G401.6 (cell line): ENCODE data around the gene ADGRA3.

Experiments used
- FAIRE-seq: peaks from 2 replicates; lab custom pipeline; 2012; peaks lifted over from hg19 to GRCh38; lab: Jason Lieb, UNC

The ADGRA3 gene

DNA sequence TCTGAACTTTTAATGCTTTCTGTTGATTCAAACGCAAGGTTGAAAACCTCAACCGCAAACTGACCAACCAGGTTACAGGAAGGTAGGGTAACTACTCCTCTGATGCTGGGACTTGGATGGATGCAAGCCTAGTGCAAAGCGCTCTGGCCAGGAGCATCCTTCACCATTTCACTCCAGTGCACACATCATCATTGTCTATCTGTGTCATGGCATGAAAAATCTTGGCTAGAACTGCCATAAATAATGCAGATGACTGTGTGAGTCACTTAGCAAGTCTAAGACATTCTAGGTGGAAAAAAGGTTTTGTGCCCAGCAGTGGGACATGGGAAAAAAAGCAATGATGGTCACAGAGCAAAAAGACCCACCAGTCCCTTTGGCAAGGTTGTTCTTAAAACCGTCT lies 10.9 kb downstream of the ADGRA3 start:
- FAIRE-seq = no peak

DNA sequence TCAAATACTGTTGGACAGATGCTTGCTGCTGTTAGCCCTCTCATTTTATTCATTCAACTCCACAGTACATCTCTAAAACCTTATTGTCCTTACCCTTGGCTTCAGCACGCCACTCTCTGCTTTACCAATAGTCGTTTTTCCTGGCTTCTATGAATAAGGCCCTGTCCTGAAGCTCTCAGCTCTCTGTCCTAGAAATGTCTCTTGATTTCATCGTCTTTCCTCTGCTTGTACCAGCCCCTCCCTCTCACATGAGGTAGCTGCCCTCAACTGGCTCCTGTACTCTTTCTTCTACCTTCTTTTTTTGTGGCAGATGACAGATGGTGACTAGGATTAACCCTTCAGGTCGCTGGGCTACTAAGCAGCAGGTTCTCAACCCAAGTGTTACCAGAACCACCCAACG lies 11.4 kb downstream of the ADGRA3 start:
- no peak for FAIRE-seq

- FAIRE-seq = no peak
Measured at GRCh38 chr4:22502895-22503814, 12.7 kb downstream of the ADGRA3 start.

GRCh38 chr4:22501715-22502095 lies 14.2 kb downstream of the ADGRA3 start:
- FAIRE-seq = no peak

- no peak for FAIRE-seq
Measured at GRCh38 chr4:22500831-22501714, 14.8 kb downstream of the ADGRA3 start.

DNA sequence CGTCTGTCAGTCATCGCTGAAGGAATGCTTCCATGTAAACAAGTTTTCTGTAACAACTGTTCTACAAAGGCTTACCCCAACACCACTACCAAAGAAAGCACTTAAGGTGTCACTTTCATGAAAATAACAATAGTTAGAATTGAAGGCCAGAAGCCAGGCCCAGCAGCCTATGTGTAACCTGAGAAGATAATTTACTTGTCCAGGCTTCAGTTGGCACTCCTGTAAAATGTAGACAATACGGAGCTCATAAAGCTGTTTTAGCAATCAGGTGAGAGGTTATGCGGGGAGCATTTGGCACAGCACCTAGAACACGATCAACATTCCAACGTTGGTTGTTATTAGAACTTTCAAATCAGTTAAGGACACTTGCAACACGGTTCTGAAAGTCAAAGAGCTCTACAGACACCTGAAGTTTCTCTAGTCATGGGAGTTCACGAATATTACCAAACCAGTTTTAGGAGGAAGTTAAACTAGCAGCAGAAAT lies 15.7 kb downstream of the ADGRA3 start:
- FAIRE-seq = no peak

GRCh38 chr4:22498866-22499265 lies 17.0 kb downstream of the ADGRA3 start:
- FAIRE-seq = no peak

- FAIRE-seq = no peak
Measured at GRCh38 chr4:22496165-22496813, 19.6 kb downstream of the ADGRA3 start.

- no peak for FAIRE-seq
Measured at GRCh38 chr4:22493523-22493922, 22.3 kb downstream of the ADGRA3 start.

DNA sequence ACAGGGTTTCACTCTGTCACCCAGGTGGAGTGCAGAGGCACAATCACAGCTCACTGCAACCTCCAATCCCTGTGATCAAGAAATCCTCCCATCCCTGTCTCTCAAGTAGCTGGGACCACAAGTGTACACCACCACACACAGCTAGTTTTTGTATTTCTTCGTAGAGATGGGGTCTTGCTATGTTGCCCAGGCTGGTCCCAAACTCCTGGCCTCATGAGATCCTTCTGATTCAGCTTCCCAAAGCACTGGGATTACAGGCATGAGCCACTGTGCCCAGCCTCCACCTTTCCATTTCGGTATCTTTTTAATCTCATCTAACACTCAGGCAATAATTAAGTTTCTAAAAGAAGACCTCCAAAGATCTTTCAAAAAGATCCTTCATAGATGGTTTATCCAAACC lies 22.9 kb downstream of the ADGRA3 start:
- FAIRE-seq = no peak

DNA sequence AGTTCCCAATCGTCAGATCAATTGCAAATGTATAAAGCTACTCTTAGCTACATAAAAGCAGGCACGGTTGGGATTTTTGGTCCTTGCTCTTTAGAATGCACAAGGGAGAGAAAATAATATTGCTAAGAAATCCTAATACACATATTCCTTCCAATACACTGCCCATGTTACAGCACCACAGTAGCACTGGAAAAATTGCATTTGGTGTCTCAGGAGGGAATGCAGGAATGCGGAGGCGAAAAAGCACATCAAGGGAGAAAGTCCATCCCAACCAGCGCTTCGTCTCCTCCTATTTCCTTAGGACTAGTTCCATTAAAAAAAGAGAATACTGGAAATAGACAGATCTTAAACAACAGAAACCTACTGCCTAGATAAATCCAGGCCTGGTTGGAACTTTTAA lies 23.9 kb downstream of the ADGRA3 start:
- FAIRE-seq = no peak

DNA sequence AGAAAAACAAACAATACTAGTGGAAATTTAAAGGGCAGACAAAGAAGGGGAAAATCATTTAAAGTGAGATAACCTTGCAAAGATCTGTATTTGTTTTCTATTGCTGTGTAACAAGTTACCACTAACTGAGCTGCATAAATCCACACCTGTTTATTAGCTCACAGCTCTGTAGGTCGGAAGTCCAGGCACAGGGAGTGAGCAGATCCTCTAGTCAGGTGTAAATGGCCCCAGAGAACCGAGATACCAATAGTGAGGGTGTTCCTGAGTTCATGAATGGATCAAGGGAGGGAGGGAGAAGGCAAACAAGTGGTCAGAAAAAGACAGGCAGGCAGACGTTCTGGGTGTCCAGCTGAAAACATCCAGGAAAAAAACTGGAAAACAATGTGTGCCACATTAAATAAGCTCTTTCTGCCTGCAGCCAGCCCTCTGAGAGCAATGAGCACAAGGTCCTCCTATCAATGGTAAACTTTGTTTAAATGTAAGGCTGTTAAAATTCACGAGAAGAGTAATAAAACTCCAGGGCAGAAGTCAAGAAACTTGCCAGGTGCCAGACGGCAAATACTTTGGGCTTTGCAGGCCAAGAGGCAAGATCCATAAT lies 25.0 kb downstream of the ADGRA3 start:
- FAIRE-seq = no peak

DNA sequence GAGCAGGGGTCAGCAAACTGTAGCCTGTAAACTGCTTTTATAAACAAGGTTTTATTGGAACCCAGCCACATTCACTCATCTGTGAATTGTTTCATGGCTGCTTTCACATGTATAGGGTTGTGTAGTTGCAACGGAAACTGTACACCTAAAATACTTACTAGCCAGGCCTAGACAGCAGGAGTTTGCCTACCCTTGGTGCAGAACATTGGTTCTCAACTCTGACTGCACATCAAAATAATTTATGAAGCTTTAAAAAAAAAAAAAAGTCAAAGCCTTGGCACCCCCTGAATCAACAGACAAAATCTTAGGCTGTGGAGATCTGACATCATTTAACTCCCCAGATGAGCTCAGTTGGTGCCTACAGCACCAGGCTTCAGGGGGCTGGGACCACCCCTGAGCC lies 27.8 kb downstream of the ADGRA3 start:
- FAIRE-seq = no peak

GRCh38 chr4:22487328-22487727 lies 28.5 kb downstream of the ADGRA3 start:
- FAIRE-seq = no peak

DNA sequence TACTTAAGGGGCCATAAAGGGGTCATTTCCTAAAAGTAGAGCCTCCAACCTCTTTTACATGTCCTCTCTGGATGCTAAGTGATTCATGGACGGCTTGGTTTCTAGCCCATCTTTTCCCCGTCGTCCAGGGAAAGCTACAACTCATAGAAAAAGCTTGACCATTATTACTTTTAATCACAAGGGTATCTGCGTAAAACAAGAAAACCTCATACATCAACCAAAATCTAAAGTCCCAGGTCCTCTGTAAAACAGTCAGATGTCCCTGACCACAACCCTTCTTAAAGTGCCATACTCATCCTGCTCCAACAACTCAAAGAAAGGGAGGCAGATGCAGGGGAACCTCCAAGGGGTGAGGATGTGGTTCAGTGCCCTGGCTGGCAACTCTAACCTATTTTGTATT lies 29.6 kb downstream of the ADGRA3 start:
- no peak for FAIRE-seq

DNA sequence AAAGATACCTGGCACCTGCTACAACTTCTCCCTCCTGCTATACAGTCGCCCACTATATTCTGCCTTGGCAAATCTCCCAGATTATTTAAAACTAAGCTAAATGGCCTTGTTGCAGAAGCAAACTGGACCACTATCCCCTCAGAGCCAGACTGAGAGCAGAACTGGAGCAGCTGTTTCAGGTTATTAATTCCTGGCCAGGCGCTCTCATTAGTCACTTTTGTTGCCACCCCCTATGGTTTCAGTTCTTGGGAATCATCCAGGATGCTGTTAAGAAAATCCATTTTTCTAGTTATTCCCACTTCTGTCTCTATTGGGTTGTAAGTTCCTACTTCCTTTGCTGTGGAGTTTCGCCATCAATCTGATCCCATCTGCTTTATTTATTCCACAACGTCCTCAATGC lies 30.1 kb downstream of the ADGRA3 start:
- no peak for FAIRE-seq

DNA sequence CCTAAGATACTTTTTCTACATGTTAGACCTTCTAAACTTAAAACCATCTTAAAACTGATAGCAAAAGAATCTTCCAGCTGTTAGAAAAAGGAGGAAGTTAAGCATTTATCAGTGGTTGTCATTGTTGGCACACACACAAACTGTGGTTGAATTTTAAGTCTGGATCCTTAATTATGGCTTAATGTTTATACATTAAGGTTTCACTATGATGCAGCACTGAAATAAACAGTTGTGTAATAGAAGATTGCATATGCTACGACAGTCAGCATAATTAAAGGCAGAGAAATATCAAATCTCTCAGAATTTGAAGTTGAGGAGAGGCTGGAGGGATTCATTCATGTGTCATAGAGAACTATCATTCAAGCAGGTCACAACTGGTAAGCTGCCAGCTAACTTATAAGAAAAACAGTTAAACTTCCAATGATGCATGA lies 32.3 kb downstream of the ADGRA3 start:
- no peak for FAIRE-seq

DNA sequence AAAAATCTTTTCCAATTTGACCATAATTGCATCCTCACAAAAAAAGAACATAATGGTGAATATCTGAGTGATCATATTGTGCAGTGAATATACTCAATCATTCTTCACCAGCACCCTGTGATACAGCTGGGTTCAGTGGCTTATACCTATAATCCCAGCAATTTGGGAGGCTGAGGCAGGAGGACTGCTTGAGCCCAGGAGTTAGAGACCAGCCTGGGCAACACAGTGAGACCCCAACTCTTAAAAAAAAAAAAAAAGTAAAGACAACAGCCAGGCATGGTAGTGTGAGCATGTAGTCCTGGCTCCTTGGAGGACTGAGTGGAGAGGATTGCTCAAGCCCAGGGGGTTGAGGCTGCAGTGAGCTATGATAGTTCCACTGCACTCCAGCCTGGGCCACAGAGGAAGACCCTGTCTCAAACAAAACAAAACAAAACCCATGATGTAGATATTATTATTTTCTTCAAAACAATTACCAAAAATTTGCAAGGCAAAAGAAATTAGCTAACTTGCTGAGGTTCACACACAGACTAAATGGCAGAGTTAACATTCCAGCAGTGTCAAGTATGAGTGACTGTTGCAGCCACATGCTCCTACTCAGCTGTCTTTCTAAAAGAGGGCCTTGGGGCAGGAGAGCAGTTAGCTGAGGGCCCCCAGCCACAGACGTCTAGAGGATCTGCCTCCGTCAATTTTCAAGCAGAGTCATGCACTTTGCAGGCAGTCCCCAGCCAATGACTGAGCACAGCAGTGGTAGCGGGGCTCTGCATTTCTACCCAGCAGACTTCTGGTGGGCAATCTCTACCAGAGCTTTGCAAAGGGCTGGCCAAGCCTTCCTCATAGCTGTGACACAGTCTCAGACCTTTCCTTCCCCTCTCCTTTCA lies 33.4 kb downstream of the ADGRA3 start:
- no peak for FAIRE-seq

DNA sequence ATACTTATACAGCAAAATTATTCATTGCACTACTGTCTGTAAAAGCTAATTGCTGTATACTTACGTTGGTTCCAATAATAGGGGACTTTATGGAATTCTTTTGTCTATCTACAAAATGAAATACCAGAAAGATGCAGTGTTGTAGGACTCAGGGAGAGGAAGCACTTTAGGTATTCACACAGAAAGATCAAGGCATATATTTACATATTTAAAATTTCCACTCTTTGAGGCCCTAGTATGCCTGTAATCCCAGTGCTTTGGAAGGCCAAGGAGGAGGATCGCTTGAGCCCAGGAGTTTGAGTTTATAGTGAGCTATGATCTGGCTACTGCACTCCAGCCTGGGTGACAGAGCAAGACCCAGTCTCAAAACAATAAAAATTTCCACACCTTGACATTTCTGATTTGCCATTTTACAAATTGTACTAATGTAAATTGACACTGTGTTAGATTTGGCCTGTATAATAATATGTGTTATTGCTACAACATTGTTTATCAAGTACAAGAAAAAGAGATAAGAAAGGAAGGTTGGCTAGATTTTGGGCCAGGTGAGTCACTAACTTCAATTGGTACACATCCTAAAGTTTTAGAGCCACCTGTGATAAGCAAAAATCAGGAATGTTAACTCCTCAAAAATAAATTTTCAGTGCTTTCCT lies 35.1 kb downstream of the ADGRA3 start:
- FAIRE-seq = no peak

DNA sequence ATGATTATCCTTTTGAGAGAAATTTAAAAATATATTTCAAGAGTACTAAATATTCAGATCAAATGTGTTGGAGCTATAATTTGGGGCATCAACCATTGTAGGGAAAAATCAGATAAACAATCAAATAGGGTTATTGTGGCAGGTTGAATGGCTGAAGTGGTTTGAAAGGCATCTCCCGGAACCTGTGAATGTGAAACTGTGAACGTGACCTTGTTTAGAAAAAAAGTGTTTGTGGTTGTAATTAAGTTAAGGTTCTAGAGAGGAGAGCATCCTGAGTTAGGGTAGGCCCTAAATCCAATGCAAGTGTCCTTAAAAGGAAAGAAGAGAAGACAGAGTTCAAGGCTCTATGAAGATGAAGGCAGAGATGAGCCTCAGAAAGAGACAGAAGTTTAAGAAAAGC lies 37.4 kb downstream of the ADGRA3 start:
- FAIRE-seq = no peak

GRCh38 chr4:22477813-22478182 lies 38.1 kb downstream of the ADGRA3 start:
- FAIRE-seq = no peak
